Activated CD8-positive, alpha-beta memory T cell treated with anti-CD3 and anti-CD28 coated beads for 48 hours (primary cell): ENCODE measurements around the gene LRRC19.
A peak's percentile ranks its signal among the peaks of the same experiment; 100 is the strongest.

Source experiments
- DNase-seq, 3 experiments: peaks; one replicate each; pipeline ENCODE4 v3.0.0-alpha.2; 2020; ENCODE audit warnings: low read depth in 2 of 3, low spot score in 2 of 3

LRRC19 gene, protein sequence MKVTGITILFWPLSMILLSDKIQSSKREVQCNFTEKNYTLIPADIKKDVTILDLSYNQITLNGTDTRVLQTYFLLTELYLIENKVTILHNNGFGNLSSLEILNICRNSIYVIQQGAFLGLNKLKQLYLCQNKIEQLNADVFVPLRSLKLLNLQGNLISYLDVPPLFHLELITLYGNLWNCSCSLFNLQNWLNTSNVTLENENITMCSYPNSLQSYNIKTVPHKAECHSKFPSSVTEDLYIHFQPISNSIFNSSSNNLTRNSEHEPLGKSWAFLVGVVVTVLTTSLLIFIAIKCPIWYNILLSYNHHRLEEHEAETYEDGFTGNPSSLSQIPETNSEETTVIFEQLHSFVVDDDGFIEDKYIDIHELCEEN

DNA sequence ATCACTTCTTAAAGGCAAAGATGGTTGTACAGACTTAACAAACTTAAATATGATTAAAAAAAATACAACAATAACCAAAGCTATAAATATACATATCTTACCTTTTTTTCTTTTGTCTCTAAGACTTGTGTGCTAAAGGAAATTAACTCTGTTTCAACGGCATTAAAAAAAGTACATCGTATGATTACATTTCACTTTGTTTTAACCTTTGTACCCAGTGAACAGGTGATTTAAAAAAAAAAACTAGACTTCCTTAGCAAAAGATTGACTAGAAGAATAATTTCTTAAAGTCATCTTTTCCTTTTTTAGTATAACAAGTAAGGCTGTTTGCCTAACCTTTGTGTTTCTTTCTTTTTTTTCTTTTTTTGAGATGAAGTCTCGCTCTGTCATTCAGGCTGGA lies at the start of gene LRRC19:
TSS of gene LRRC19 (minus strand) at position 182 of the 400 bp plus-strand sequence. CDS start 5,978 bp downstream, outside the sequence.
- no peak for DNase-seq

DNA sequence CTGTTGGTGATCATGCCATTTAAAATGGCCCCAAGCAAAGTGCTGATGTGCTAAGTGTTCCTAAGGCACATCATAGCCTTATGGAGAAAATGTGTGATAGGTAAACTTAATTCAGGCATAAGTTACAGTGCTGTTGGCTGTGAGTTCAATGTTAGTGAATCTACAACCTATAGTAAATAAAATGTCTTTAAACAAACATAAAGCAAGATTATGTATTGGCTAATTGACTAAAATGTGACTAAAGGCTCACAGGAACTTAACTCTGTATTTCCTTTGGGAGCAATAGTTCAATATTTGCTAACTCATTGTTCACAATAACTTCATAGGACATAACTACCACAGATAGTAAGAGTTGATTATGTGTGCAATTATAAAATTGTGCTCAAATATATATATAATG lies 49.4 kb upstream of the LRRC19 start:
- no peak for DNase-seq

DNA sequence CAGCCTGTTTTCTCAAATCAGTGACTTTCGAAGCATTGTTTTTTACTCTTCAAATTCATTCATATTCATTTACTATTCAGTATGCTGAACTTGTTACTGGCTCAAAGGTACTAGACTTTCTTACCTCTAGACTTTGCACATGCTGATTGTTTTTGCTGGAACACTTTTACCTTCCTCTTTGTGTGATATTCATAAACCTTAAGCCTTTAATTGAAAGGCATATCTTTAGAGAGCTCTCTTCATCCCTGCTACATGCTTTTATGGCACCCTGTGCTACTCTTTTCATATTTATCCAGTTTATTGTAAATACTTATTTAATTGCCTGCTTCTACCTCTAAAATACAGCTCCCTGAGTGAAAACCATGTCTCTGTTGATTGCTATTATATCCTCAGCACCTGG lies 48.7 kb upstream of the LRRC19 start:
- no peak for DNase-seq

DNA sequence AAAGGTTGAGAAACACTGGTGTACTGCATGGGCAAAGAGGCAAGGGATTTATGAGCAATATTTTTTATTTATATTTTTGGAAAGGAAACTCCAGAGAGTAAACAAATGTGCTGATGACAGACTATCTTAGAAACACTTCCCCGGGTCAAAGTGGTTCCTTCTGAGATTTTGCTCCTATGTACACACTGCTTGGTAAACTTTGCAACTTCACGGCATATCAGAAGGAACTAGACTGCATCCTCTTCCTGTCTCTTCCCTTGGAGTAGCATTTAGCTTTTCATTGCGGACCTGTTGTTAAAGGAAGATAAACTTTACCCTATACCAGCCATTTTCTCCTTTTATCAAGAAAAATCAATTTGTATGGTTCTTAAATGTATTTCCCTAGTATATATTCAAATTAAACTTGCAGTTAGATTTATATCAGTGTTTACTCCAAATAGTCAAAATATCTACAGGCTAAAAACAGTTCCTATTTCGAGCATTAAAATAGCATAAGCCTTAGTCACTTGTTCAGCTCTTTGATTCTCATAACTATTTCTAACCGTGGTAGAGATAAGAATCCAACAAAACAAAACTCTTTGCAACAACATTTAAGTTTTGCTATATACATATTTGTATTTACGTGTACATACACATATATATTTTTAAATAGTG lies 48.0 kb upstream of the LRRC19 start:
- no peak for DNase-seq

DNA sequence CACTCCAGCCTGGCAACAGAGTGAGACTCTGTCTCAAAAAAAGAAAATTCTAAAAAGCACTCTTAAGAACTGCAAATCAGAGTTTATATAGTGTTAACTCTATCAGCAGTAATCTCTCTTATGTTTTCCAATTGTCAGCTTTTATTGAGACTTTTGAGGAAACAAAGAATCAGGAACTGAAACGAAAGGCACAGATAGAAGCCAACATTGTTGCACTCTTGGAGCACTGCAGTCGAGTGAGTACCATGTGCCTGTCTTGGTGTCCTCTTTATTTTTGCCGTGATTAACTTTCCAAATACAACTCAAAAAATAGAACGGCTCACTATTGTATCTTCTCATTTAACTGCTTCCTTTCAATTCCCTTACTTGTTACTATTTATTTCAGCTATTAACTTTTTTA lies 41.7 kb upstream of the LRRC19 start:
- DNase-seq, result no peak

DNA sequence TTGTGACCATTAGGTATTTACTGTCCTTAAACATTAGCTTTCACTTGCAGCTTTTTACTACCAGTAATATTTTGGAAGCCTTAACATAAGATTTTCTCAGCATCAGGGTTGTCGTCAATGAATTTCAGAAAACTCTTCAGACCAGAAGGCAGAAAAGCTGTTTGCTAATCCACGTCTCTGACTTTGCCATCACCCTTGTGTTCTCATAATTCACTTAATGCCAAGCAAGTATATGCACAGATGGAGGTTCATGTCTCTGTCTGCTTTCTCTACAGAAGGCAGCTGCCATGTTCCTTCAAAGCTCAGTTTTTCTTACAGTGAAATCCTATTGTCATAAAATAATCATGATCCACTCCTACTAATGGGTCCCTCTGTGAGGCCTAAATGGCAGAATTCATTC lies 37.7 kb upstream of the LRRC19 start:
- no peak for DNase-seq

DNA sequence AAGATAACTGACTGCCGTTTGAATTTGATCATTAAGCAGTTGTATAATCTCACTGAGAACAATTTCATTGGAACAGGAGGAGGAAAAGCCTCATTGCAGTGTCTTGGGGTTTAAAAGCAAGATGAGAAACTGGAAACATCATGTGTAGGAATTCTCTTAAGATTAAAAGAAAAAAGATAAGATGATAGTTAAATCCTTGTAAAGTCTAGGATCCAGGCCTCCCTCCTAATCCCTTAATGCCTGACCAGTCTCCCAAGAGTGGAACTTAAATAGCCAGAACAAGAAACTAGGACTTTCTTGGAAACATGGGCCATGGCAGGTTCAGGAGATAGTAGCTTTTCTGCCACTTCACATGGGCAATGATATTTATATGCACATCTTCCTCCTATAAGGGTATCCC lies 37.0 kb upstream of the LRRC19 start:
- no peak for DNase-seq

DNA sequence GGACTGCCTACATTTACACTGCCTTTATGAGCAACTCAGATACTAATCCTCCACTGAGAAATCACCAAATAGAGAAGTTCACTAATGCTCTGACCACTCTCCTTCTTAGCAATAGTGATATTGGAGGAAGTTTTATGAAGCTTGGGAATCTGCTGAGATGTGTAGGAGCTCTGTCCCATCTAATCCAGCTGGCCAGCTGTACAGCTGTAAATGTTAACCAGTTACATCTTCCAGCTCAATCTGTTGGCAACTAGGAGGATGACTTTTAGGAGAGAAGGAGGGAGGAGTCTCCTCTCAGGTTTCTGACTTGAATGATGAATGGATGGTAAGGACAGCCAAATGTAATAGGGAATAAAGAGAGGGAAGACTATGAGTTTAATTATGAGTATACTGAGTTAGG lies 36.3 kb upstream of the LRRC19 start:
- DNase-seq, result no peak

DNA sequence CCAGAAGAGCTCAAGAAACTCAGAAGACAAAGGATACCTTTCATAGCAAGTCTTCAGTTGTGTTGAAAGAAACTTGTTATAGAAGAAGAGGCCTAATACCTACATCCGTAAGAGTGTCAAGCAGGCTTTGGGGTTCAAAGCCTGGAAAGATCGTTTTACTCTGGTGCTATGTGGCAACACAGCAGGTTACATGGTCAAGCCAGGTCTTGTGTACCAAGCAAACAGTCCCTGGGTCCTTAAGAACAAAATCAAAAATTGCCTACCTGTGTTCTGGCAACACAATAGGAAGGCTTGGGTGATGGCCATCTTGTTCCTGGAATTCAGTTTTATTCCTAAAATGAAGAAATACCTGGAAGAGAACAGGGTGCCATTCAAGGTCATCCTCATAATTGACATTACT lies 32.0 kb upstream of the LRRC19 start:
- no peak for DNase-seq

DNA sequence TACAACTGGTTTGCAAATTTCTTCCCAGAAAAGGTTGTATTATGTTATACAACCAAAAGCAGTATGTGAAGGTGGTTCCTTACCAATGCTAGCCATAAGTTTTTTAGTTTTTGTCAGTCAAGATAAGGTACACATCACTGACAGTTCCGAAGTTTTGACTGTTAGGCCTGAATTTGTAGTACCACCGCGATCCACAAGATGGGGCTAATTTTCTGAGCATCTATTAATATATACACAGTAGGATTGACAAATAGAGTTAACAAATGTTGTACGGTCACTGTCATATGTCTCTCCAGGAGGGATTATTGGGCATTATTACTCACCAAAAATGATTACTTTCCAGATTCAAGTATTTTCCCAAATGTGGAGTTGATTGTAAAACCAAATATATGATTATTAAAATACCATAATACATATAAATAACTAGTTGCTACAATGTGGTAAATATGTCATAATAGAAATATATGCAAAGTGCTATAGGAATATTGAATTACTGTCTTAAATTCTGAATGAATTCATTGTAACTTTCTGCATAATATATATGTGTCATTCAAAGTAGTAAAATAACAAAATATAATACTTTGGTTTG lies 28.4 kb upstream of the LRRC19 start:
- peak in 2 of 3 experiments; percentile 8 to 17 for DNase-seq

DNA sequence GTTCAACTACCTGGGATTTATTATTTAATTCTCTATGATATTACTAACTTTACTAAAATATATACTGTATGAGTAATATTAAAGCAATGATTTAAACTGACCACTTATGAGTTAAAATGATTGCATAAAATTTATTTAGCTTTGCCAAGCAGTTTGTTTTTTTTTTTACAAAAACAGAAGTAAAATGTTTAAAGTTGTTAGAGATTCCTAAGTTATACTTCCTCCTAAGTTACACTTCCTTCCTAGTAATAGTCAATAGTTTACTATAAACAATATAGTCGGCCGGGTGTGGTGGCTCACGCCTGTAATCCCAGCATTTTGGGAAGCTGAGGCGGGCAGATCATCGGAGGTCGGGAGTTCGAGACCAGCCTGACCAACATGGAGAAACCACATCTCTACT lies 23.7 kb upstream of the LRRC19 start:
- no peak for DNase-seq

DNA sequence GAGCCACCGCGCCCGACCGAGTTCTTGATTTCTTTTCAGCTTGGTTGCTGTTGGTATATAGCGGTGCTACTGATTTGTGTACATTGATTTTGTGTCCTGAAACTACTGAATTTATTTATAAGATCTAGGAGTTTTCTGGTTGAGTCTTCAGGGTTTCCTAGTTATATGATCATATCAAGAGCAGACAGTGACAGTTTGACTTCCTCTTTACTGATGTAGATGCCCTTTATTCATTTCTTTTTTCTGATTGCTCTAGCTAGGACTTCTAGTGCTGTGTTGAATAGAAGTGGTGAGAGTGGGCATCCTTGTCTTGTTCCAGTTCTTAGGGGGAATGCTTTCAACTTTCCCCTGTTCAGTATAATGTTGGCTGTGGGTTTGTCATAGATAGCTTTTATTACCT lies 17.4 kb upstream of the LRRC19 start:
- DNase-seq, result no peak

DNA sequence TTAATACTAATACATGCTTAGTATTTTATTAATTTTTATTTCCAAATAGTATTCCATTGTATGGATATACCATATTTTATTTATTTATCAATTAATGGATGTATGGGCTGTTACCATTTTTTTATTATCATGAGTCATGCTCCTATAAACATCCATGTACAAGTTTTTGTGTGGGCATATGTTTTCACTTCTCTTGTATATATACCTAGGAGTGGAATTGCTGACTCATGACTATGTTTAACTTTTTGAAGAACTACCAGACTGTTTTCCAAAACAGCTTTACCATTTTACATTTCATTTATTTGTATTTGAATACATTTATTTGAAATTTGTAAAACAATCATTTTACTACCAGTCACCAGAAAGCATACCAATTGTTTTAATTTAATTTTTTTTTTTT lies 14.1 kb upstream of the LRRC19 start:
- no peak for DNase-seq

DNA sequence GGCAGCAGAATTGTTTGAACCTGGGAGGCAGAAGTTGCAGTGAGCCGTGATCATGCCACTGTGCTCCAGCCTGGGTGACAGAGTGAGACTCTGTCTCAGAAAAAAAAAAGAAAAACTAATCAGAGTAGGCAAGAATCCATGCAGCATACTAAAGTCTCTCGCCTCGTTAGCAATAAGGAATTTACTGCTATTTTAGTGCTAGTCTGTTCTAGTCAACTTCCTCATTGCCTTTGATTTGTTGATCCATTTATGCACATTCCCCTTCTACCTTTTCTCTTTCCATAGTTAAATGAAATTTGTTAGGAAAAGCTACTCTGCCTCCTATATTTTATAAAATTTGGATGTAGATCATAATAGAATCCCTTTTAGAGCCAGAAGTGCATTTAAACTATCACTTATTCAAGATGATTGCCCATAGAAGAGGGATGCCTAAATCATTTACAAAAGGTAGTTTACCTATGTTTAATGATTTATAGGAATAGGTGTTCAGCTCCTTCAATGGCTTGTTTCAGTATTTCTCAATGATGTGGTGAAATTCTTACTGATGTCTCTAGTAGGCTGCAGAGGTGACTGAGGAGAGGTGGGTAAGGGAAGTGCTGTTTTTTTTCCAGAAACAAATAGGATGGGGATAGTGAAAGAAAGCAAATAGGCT lies 1.9 kb downstream of the LRRC19 start:
- DNase-seq, result no peak

DNA sequence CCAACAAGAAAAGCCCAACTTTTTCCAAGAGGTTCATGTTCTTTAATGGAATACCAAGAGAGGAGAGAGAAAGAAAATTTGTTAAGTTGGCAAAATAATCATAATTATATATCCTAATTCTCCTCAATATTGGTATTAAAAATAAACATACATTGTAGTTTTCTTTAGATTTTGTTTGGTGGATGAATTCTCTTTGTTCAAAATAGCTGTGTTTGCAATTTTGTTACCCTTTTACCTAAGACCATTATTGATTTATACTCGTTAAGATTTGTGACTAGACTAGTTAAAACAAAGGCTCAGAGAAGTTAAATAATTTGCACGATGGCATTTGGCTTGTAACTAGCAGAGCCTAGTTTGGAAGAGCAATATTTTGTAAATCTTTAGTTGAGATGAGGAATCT lies 9.7 kb downstream of the LRRC19 start:
- DNase-seq, result no peak

DNA sequence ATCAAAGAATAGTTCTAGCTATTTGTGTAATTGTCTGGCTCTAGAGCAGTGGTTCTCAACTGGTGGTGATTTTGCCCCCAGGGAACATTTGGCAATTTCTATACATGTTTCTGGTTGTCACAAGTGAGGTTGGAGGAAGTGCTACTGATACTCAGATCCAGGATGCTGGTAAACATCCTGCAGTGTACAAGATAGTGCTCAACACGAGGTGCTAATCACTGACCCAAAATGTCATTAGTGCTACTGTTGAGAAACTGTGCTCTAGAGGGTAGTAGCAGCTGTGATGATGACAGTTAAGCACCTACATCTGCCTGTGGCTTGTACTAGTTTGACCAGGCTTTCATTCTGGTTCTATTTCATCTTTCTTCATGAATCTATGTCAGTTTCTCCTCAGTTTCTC lies 22.1 kb downstream of the LRRC19 start:
- no peak for DNase-seq

DNA sequence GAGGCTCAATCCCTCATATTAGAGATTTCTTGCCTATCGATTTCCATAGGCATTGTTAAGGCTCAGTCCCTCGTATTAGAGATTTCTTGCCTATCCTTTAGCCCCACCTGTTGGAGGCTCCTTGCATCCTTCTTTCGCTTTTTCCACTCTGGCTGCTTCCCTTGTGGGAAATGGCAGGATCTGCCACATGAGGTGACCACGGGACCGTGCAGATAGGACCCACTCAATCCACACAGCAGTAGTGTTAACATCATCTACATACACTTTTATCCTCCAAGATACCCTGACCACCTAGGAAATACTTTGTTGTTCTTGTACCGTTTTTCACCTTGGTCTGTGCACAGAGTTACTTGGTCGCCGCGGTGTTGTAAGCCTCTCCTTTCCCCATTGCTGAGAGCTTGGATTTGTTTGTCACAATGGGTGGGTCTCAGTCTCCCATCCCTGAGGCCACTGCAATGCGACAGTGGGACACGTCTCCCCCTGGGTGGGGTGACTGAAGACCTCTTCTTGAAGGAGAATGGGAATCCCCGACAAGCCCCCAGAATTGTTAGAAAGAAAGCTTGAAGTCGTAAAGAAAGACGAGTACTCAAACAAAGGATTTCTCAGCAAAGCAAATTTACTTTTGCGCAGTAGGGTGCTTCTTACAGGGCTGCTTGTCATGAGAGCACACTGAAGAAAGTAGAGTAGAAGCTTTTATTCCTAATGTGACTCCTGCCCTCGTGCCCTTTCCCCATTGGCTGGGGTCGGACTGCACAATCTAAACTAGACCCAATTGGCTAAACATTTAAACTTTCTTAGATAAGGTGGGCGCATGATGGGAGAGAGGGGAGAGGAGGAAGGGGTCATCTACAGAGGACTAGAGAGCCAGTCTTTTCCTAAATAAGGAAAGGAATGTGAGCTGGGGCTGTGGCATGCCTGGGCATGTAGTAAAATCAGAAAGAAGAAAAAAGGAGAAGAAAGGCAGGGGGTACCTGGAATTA lies 29.5 kb downstream of the LRRC19 start:
- no peak for DNase-seq

DNA sequence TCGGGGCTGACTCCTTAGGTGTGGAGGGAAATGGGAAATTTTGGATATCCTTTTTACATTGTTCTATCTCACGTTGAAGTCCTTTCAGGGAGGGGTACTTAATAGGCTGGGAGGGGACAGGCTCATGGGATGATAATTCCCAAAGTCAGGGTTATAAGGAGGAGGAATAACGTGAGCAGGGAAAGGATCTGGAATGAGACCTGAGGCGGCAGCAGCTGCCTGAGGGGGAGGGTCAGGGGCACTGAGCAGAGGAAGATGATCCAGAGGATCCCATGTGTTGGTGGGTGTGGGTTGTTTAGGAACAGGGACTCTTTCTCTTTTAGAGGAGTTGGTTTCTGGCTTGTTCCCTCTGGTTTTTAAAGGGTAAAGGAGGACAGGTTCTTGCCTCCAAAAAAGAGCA lies 30.5 kb downstream of the LRRC19 start:
- DNase-seq, result no peak

DNA sequence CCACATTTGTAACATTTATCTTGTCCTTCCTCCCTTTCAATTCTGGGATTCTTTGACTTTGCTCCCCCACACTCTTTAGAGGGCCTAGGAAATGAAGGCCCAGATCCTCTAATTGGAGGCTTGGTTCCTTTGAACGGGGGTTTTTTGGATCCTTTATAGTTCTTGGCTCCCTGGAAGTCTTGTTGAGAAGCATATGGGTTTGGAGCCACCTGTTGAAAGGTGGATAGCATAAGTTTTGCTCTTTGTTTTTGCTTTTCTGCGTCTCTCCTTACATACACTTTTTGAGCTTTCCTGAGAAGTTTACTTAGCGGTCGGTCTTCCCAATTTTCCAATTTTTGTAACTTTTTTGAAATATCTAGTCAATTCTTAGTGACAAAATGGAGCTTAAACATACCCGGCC lies 31.5 kb downstream of the LRRC19 start:
- DNase-seq, result no peak

DNA sequence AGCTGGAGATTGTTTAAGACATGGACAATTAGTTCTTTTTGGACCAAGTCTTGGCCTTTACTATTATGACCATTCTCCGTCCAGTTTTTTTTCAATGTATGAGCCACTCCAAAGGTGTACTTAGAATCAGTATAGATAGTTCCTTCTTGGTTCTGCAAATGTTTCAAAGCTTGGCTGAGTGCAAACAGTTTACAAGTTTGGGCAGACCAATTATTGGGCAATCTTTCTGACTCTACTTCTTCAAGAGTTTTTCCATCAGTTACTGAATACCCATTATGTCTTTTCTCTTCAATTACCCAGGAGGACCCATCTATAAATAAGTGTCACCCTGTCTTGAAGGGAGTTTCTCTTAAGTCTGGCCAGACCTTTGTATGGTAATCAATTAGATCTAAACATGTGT lies 33.8 kb downstream of the LRRC19 start:
- DNase-seq, result no peak

DNA sequence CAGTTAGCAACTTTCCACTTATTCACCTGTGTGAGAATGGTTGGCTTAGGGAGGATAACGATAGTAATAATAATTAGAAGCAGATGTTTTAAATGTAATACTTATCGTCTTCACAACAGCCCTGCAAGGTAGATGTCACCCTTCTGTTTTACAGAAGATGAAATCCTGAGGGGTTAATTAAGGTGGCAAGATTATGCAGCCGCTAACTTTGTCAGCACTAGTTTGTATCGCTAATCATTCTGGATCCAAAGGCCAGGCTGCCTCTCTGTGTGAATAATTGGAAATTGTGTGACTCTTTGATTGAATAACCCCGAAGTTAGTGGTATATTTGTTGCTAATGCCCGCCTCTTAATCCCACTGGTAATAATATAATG lies 48.6 kb downstream of the LRRC19 start:
- DNase-seq, result no peak
